NCI-H1105 (cell line): ENCODE data around the gene EFCAB6.
A peak's percentile ranks its signal among the peaks of the same experiment; 100 is the strongest.

ENCODE experiments used
- DNase-seq: peaks from one replicate; lab custom pipeline; 2025; lab: John Stamatoyannopoulos, UW

EFCAB6 gene

DNA sequence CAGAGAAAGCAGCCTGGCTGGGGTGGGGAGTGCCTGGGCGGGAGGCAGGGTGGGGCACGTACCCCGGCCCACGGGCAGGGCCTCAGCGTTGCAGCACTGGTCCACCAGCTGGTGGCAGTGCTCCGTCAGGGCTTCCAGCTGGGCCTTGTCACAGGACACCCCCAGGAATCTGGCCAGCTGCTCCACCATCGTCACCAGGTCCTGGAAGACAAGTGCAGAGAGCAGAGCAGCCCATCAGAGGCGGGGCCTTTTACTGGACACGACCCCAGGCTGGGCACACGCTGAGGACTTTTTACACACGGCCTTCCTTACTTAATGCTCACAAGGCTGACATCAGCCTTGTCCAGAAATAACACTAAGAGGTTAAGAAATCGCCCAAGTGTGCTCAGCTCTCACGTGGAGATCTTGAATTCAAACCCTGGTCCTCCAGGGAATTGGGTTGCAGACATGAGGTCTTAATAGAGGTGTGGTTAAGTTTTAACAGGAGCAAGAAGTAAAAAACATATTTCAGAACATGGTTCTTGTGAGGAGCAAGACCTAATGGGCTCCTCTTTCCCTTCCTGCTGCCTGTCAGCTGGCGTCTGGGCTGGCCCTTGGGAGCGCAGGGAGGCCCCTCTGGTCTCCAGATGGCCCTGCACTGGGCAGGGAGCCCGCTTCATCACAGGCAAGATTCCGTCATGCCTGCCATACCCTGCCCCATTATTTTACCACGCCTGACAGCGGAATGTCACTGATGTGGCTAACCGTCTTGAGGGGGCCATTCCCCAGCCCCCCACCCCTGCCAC, 17.1 kb upstream of the EFCAB6 start:
- no peak for DNase-seq

GRCh38 chr22:43828725-43828997, 16.6 kb upstream of the EFCAB6 start:
- DNase-seq: no peak

- DNase-seq: no peak
These were observed 16.0 kb upstream of the EFCAB6 start for GRCh38 chr22:43827926-43828724.

DNA sequence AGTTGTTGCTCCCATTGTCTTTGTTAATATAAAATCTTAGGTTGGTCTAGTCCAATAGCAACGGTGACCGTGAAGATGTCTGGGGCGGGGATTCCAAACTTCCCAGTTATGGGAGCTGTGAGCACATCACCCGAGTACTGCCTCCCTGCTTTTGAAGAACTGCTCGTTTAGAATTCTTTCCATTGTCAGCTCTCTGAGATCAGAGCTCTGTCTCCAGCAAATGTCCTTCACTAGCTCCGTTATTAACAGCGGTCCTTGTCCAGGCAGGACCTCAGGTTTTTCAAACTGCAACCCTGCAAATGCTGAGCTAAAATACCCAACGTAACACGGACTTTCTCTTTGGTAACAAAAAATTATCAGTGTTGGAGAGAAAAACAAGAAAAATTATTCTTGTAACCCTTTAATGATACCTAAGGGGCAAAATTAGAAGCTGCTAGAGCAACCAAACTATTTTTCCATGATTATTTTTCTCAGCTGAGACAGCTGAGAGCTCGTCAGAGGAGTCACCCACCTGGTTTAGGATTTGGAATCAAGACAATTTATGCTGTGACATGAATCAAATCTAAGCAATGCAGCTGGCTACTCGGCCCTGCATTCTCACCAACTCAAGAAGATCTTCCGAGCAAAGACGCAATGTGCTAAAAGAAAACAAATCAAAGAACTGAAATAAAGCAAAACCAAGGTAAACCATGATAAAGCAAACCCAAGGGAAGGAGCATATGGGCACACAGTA, 15.1 kb upstream of the EFCAB6 start:
- DNase-seq: no peak

DNA sequence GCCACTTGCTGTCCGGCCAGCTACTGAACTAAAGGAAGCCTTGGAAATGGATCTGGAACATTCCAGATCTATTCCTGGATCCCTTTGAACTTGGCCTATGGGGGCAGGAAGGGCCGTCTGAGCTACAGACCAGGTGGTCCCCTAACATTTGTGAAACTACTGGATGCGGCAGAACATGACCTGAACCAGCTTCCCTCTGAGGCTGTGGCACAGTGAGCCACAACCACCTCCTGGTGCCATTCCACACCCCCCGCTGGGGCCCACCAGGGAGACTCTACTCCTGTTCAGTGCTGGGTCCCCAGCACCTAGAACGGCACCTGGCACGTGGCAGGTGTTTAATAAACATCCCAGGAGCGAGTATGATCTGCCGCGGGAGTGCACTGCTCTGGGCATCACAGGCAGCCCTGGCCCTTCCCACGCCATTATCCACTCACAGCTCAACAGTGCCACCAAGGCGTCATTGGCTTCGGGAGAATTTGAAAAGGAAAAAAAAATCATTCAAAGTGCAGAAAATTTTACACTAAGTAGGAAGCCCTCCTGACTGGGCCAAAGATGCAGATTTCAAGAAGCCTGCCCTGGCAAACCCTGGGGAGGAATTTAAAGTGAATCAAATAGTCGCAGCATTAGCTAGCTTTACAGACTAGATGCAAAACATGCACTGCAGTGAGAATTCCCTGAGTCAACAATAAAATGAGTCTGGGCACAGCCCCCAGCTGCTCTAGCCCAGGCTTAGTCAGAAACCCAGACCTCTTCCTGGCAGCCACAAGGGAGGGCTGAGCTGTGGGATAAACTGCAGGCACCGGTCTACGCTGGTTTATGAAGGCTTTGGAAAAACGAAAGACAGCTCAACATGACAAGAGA, 14.3 kb upstream of the EFCAB6 start:
- no peak for DNase-seq

GRCh38 chr22:43825651-43826050, 13.5 kb upstream of the EFCAB6 start:
- no peak for DNase-seq

GRCh38 chr22:43824724-43825420, 12.8 kb upstream of the EFCAB6 start:
- no peak for DNase-seq

GRCh38 chr22:43823911-43824665, 12.0 kb upstream of the EFCAB6 start:
- no peak for DNase-seq

DNA sequence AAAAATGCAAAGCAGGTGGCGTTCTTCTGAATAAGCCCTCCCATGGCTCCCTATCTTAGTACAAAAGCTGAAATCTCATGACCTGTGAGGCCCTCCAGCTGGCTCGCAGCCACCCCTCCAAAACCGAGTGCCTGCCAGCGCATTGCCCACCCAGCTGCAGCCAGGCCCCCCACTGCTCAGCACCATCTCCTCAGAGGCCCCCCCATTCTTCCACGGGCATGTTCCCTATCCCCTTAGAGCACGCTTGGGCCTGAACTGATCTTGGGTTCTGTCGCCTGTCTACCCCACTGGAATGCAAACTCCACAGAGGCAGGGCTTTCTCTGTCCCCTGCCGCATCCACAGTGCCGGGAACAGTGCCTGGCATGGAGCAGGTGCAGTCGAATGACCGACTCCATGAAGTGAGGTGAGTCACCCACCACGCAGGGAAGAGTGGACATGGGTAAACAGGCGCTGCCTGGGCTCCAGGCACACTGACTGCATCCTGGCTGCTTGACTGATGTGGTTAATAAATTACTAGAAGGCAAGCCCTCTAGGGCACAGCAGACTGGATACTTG, 11.3 kb upstream of the EFCAB6 start:
- no peak for DNase-seq

- no peak for DNase-seq
These were observed 9.7 kb upstream of the EFCAB6 start for GRCh38 chr22:43821606-43822425.

DNA sequence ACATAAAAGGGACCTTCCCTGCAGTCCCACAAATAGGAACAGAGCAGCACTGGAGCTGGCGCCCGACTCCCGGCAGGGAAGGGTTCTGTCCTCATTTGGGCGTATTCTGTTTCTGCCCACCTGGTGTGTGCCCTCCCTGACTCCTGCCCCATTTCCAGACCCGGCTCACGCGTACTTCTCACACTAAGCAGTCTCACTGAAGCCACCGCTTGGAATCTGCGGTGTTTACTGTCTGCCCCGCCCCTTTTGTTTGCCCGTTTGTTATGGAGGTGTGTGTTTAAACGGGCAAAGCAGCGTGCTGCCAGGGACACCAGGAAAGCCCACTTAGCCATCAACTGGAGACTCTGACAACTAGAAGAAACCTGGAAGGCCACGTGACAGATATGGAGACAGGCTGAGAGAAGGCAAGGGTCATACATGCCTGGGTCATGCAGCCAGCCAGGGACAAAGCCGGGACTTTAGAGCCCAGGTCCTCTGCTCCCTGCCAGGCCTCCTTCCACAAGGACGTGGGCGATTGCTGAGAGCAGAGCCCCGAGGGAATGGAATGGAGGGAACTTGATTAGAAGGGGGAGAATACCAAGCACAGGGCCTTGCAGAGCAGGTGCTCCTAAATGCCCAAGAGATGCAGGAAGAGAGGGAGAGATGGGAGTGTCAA, 8.7 kb upstream of the EFCAB6 start:
- no peak for DNase-seq

DNA sequence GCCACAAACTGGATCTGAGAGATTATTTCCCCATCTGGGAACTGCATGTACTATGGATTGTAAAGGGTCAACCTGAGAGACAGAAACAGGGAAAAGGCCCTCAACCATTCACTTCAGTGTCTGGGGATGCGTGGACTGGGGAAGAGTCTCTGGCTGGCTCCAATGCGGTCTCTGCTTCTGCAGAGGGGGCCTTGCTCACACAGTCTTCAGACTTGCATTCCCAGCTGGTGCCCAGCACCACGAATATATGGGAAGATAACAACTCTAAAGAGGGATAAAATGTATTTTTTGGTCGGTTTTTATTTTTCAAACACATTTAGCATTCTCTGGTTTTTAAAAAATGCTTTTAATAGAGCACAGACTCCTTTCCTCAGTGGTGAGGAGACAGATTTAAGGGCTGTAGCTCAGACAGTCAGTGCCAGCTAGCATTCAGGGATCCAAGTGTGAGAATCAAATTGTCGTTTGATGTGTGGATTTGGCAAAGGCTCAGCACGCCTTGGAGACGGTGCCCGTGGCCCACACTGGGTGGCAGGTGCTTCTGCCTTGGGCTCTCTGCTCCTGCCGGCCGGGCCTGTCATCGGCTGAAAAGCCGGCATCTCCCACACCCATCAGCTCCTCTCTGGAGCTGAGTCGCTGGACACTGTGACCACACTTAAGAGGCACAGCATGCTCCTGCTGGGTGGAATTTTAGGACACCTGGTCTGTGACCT, 8.0 kb upstream of the EFCAB6 start:
- peak; percentile 14 for DNase-seq

DNA sequence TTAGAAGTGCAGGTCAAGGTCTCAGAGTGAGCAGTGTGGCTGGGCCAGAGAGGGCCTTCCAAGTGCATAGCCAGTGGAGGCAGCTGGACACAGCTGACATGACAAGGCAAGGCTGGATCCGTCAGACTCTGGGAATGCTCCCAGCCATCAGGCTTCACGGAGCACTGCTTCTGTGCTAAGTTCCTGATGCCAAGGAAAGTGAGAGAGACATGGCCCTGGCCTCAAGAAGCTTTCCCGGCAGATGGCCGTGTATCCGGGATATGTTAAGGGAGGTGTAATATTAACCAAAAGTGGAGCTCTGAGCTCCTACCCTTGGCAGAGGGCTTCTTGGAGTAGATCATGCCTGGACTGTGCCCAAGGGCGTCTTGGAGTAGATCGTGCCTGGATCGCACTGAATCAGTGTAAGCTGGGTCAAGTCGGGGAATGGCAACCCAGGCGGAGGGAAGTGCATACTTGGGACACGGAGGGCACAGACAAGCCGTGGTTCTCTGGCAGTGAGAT, 7.4 kb upstream of the EFCAB6 start:
- no peak for DNase-seq

DNA sequence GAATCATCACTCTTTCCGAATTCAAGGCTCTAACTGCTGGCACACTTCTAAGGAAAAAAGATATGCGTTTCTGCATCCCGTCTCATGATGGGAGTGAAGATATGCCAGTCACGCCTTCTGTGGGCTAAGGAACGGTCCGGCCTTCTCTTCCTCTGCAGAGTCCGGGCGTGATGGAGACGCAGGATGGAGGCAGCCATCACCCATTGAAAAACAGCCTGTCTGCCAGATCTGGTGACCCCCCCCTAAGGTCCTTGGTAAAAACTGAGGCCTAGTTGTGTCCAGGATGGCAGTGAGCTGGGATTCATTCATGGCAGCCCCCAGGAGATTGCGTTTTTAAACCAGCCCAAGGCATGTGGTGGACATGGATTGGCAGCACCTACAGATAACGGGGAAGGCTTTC, 6.9 kb upstream of the EFCAB6 start:
- no peak for DNase-seq

DNA sequence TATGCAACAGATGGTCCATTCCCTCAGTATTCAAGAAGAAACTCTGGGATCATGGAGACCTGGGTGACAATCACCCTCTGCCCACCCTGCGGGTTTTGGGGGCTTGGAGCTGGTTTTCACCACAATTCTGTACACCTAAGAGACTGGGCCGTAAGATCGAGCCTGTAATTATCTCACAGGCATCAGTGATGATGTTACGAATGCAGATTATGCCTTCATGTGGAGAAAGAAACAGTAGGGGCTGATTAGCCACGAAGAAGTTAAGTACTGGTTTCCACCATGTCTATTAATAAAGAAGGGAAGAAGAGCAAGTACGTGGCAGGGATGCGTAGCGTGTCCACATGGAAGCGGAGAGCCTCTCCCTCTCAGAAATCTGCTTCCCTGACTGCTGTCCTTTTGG, 5.3 kb upstream of the EFCAB6 start:
- DNase-seq: no peak

DNA sequence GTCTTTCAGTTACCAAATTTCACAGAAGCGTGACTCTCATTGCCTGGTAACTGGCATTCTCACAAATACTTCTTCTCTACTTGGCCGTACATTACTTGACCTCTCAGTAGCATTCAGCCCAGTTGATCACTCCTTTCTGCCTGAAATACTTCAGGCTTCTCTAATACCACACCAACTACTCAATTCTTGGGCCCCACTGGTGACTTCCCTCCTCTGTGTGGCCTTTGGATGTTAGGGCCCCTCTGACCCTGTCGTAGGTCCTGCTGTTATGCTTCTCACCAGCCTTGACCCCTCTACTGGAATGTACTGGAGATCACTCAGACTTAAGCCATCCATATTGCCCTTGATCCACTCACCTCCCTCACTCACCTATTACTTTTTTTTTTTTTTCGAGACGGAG, 2.2 kb upstream of the EFCAB6 start:
- no peak for DNase-seq

GRCh38 chr22:43812890-43813289, 785 bp upstream of the EFCAB6 start:
- DNase-seq: no peak

DNA sequence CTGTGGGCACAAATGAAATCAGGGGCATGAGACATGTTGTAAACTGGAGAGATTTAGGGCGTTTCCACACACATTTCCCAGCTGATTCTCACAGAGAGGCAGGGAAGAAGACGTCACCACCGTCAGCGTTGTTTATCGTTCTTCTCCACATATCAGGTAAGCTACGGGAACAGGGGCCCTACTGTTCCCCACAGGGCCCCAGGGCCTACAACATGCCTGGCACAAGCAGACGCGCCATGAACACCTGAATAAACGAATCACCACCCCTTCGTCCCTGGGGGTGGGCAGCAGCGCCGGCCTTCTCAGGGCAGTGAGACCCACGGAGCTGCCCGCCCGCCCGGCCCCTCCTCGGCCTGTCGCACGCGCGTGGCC, 342 bp downstream of the EFCAB6 start:
- no peak for DNase-seq
